Gastroesophageal sphincter (tissue), 3 donors: Measurements from ENCODE around the gene PSPH.

Experiments
- CTCF ChIP-seq, 4 experiments: fragments of 200-600 bp in 2 of 4; fragments of 450-650 bp in 2 of 4; sonication (generic) in 1 of 4; IDR thresholded peaks; one replicate each; pipeline ENCODE4 v1.5.1; 2017 to 2019; ENCODE audit warnings: antibody characterized with exemption in 4 of 4, mild to moderate bottlenecking in 2 of 4, moderate library complexity in 2 of 4
- EP300 ChIP-seq: sonication (generic); formaldehyde crosslinking; IDR thresholded peaks from one replicate; pipeline ENCODE4 v1.6.1; 2017; ENCODE audit warnings: antibody characterized with exemption, mild to moderate bottlenecking
- POLR2A ChIP-seq, 2 donors: fragments of 450-650 bp; IDR thresholded peaks; one replicate each; pipeline ENCODE4 v1.6.1; 2017; ENCODE audit warnings: antibody characterized with exemption in 2 of 2, mild to moderate bottlenecking in 2 of 2, moderate library complexity in 1 of 2
- POLR2AphosphoS5 ChIP-seq: sonication (generic); formaldehyde crosslinking; IDR thresholded peaks from one replicate; pipeline ENCODE4 v1.6.1; 2017; ENCODE audit warnings: antibody characterized with exemption

GRCh38 chr7:56009695-56010094 lies 41.5 kb downstream of the PSPH start:
- TF ChIP-seq POLR2A (IDR thresholded peaks at IDR 0.05) = no peak
- no peak for TF ChIP-seq CTCF (IDR thresholded peaks at IDR 0.05)
- TF ChIP-seq POLR2AphosphoS5 = peak; percentile 26
- no peak for TF ChIP-seq EP300
